Heart left ventricle (tissue), 16 donors: ENCODE measurements around the gene NUDT12. TPM values are rescaled to one million over a fixed set of nuclear protein-coding genes. Genes with fewer than 3 reads are reported as not detected.

ENCODE experiments used
- ATAC-seq, 4 donors: fragments of 200-7000 bp; cut with Tn5 transposase; one replicate each; pipeline ENCODE4 v1.9.1; 2020 to 2022; ENCODE audit warnings: moderate library complexity in 4 of 4, mild to moderate bottlenecking in 3 of 4, moderate number of reproducible peaks in 1 of 4
- DNase-seq, 5 donors: peaks; one replicate each; pipeline ENCODE4 v3.0.0-alpha.2; 2020
- H3K27ac ChIP-seq, 12 donors: fragments of 200-600 bp; sonication (generic) in 4 of 12; one replicate each; pipeline versions ENCODE4 v1.5.0 to v1.8.0; 2016 to 2022; ENCODE audit warnings: mild to moderate bottlenecking in 2 of 12
- H3K27me3 ChIP-seq, 9 donors: fragments of 200-600 bp; sonication (generic) in 2 of 9; one replicate each; pipeline versions ENCODE4 v1.5.1 to v1.8.0; 2016 to 2022; ENCODE audit warnings: mild to moderate bottlenecking in 3 of 9
- H3K36me3 ChIP-seq, 9 donors: fragments of 200-600 bp; sonication (generic) in 2 of 9; one replicate each; pipeline versions ENCODE4 v1.5.0 to v1.8.0; 2018 to 2022; ENCODE audit warnings: mild to moderate bottlenecking in 2 of 9
- H3K4me1 ChIP-seq, 12 donors: fragments of 200-600 bp; sonication (generic) in 4 of 12; one replicate each; pipeline versions ENCODE4 v1.5.0 to v1.8.0; 2016 to 2022; ENCODE audit warnings: mild to moderate bottlenecking in 3 of 12
- H3K4me3 ChIP-seq, 12 donors: fragments of 200-600 bp; sonication (generic) in 4 of 12; one replicate each; pipeline versions ENCODE4 v1.5.0 to v1.8.0; 2017 to 2022; ENCODE audit warnings: mild to moderate bottlenecking in 9 of 12, moderate library complexity in 4 of 12
- H3K9me3 ChIP-seq, 12 donors: fragments of 200-600 bp; sonication (generic) in 4 of 12; one replicate each; pipeline versions ENCODE4 v1.5.0 to v1.8.0; 2016 to 2022; ENCODE audit warnings: mild to moderate bottlenecking in 1 of 12
- POLR2A ChIP-seq, 2 donors: fragments of 450-650 bp; IDR thresholded peaks; one replicate each; pipeline ENCODE4 v1.6.1; 2017; ENCODE audit warnings: antibody characterized with exemption in 2 of 2, mild to moderate bottlenecking in 2 of 2, moderate library complexity in 2 of 2
- WGBS, 4 donors: extraction: QIAGEN DNeasy Blood & Tissue Kit in 2 of 4; methylation state at CpG; one replicate each; pipeline versions ENCODE4 v1.1.5 to v1.1.7; 2013 to 2018; 5-methylcytosine and 5-hydroxymethylcytosine counted together
- intact Hi-C, 10 donors: fragments of 100-400 bp; cut with DNase I; formaldehyde crosslinking; loops; one replicate each; pipeline versions ENCODE4 v1.11.1 to v1.14.2; 2022
- polyA plus RNA-seq, 2 donors: library from polyadenylated mRNA; stranded (reverse); fragments of 200-250 nt; gene quantifications; one replicate each; pipeline ENCODE4 v1.2.3, GENCODE V29; 2013
- total RNA-seq, 9 donors: library from RNA; depleted of rRNA in 2 of 9; stranded (reverse); fragments of >200 nt in 2 of 9; fragmentation: NEBNext Ultra II Directional in 3 of 9; extraction: Animal tissue kit (Norgen Biotek cat#: 25700) in 3 of 9; gene quantifications; one replicate each; pipeline versions ENCODE4 v1.1.0 to v1.2.4, GENCODE V29; 2016 to 2023
- TF ChIP-seq, protein P1 (sequence below), 12 donors: fragments of 200-600 bp; sonication (generic) in 4 of 12; IDR thresholded peaks; one replicate each; pipeline versions ENCODE4 v1.5.0 to v1.8.0; 2018 to 2022; ENCODE audit warnings: antibody characterized with exemption in 12 of 12, mild to moderate bottlenecking in 5 of 12
- donor health status: ischemic (EF 13 %, LVEDD 7.1; RV severe dilation, severe dysfunction).
- donor health status: healthy with polysubstance abuse.
- donor health status: DM: no; HTN: yes; CAD: no.
- donor health status: DM: no; HTN: no; CAD: no.
- donor health status: ischemic (EF 25% LVEDD 6.9; RV normal size, moderate dysfunction).
- donor health status: ischemic (EF 25% LVEDD 5.7; RV mildly dilated, moderate dysfunction).
- donor health status: healthy.
- donor health status: DM: yes; HTN: yes; CAD: no.
- donor health status: ischemic (EF 35%, LVEDD 5.7; RV mildly dilated, moderate dysfunction).
- donor health status: nonischemic (EF 11% LVEDD 7.7; RV severe dilation, severe dysfunction).
- donor health status: DM: yes; HTN: yes; CAD: no.
- donor health status: PGD.
- donor health status: ischemic (EF 29% LVEDD 5.4; RV normal size, mild dysfunction).
- donor health status: nonischemic (EF 23%, LVEDD 6.1; RV moderate dilation, normal function).

The NUDT12 gene
- total and polyA plus RNA-seq, 11 donors = 6.0 to 14.5 (median 11.8) TPM

- 76 to 81% (median 78%) methylated on average over 3 of the region's 3 CpGs for WGBS, 4 donors
- no peaks in the 10 kb centered on the region for H3K36me3 ChIP-seq
- no peak overlapping the region for H3K4me3 ChIP-seq
- H3K27me3 ChIP-seq = no peaks in the 10 kb centered on the region
- intact Hi-C loops = loop anchor here in 6 of 10 donors (5.0 to 10.0 kb wide), 3 partner anchors 585 to 593 kb away; no protein-coding TSS in a partner anchor
- H3K4me1 ChIP-seq = no peaks in the 10 kb centered on the region
- DNase-seq = no peak
- ATAC-seq = no peak
- no peak for TF ChIP-seq POLR2A (IDR thresholded peaks at IDR 0.05)
- TF ChIP-seq, protein P1, sequence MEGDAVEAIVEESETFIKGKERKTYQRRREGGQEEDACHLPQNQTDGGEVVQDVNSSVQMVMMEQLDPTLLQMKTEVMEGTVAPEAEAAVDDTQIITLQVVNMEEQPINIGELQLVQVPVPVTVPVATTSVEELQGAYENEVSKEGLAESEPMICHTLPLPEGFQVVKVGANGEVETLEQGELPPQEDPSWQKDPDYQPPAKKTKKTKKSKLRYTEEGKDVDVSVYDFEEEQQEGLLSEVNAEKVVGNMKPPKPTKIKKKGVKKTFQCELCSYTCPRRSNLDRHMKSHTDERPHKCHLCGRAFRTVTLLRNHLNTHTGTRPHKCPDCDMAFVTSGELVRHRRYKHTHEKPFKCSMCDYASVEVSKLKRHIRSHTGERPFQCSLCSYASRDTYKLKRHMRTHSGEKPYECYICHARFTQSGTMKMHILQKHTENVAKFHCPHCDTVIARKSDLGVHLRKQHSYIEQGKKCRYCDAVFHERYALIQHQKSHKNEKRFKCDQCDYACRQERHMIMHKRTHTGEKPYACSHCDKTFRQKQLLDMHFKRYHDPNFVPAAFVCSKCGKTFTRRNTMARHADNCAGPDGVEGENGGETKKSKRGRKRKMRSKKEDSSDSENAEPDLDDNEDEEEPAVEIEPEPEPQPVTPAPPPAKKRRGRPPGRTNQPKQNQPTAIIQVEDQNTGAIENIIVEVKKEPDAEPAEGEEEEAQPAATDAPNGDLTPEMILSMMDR (IDR thresholded peaks at IDR 0.05) = no peak
- H3K27ac ChIP-seq = no peak overlapping the region
- no peaks in the 10 kb centered on the region for H3K9me3 ChIP-seq
Measured at GRCh38 chr5:103589776-103590175, 27.2 kb upstream of the NUDT12 start.

DNA sequence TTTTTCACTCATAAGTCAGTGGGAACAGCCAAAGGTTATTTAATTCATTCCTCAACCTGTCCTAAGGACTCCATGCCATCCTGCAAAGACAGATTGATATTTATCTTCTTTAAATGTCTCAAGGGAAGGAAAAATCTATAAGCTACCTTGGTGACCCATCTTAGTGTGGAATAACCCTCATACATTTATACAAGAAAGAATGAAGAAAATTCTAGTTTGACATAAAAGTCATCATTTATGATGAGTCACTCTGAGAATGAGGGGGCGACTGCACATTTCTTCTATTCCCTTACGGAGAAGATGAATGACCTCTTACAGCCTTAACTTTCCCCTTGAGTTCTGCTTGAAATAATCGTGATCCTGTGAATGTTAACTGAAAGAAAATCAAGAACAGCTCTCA, 26.8 kb upstream of the NUDT12 start:
- ATAC-seq (no peak), DNase-seq (no peak)
- 58 to 79% (median 68%) methylated on average over 3 of the region's 3 CpGs for WGBS, 4 donors
- Histone ChIP-seq H3K27ac (no peak overlapping the region), H3K4me3 (no peak overlapping the region), H3K4me1 (no peaks in the 10 kb centered on the region), H3K9me3 (no peaks in the 10 kb centered on the region), H3K36me3 (no peaks in the 10 kb centered on the region), H3K27me3 (no peaks in the 10 kb centered on the region)
- TF ChIP-seq, protein P1 (IDR thresholded peaks at IDR 0.05) = no peak
- TF ChIP-seq POLR2A (IDR thresholded peaks at IDR 0.05) = no peak
- intact Hi-C loops = loop anchor here in 6 of 10 donors (5.0 to 10.0 kb wide), 3 partner anchors 585 to 593 kb away; no protein-coding TSS in a partner anchor

DNA sequence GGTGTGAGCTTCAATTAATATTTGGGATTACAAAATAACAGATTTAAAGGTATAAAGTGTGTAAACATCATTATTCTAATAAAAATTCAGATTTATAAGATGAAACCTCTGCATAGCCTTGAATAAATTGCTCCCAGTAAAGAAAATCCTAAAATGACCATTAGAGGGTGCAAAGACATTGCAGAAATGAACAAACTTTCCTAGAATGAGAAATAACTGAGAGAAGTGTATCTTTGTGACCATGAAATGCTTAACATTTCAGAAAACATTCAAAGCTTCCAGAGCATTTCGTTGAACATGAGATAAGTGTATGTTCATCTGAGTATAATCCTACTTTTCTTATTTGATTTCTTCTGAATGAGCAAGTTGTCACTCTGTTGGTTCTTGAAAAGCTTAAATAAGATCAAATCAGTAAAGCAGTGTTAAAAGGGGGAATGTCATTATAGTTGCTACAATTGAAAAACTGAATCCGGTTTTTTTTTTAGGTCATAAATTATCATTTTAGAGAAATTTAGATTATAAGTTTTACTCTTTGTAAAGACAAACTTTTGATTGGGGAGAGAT, 24.7 kb upstream of the NUDT12 start:
- H3K4me1 ChIP-seq = no peaks in the 10 kb centered on the region
- intact Hi-C loops = loop anchor here in 6 of 10 donors (5.0 to 10.0 kb wide), 3 partner anchors 588 to 595 kb away; no protein-coding TSS in a partner anchor
- H3K36me3 ChIP-seq = no peaks in the 10 kb centered on the region
- no peaks in the 10 kb centered on the region for H3K9me3 ChIP-seq
- WGBS, 4 donors = 24 to 33% (median 27%) methylated on average over 2 of the region's 2 CpGs
- no peak overlapping the region for H3K27ac ChIP-seq
- DNase-seq = no peak
- no peak for TF ChIP-seq POLR2A (IDR thresholded peaks at IDR 0.05)
- TF ChIP-seq, protein P1 (IDR thresholded peaks at IDR 0.05) = peak in 11 of 12 donors; percentile 18 to 54 (median 36)
- no peak overlapping the region for H3K4me3 ChIP-seq
- H3K27me3 ChIP-seq = no peaks in the 10 kb centered on the region
- ATAC-seq = no peak

- Histone ChIP-seq H3K27me3 (no peaks in the 10 kb centered on the region), H3K4me1 (no peaks in the 10 kb centered on the region), H3K9me3 (no peaks in the 10 kb centered on the region), H3K4me3 (no peak overlapping the region), H3K27ac (no peak overlapping the region), H3K36me3 (no peaks in the 10 kb centered on the region)
- ATAC-seq (no peak), DNase-seq (peak in 1 of 5 donors; percentile 19)
- TF ChIP-seq, protein P1 (IDR thresholded peaks at IDR 0.05) = peak; percentile 15 to 64 (median 48)
- TF ChIP-seq POLR2A (IDR thresholded peaks at IDR 0.05) = no peak
- intact Hi-C loops = loop anchor here in 5 of 10 donors (5.0 to 10.0 kb wide), 3 partner anchors 592 to 600 kb away; no protein-coding TSS in a partner anchor
- 9 to 19% (median 14%) methylated on average over 2 of the region's 2 CpGs for WGBS, 4 donors
Measured at GRCh38 chr5:103582364-103582763, 19.8 kb upstream of the NUDT12 start.
